SK-N-SH (cell line): Measurements from ENCODE around the gene CYP27A1.

Source experiments
- CTCF ChIP-seq: fragments of 200-600 bp; sonication (generic); IDR thresholded peaks from 2 replicates; pipeline ENCODE4 v1.6.1; 2017; ENCODE audit warnings: antibody characterized with exemption, mild to moderate bottlenecking, moderate library complexity
- MAX ChIP-seq: IDR thresholded peaks from 2 replicates; pipeline ENCODE4 v1.4.0; 2012; ENCODE audit warnings: low read depth
- RCOR1 ChIP-seq: fragments of 150-350 bp; IDR thresholded peaks from 2 replicates; pipeline ENCODE4 v1.6.1; 2017; ENCODE audit warnings: antibody characterized with exemption, low read length
- SIN3A ChIP-seq: IDR thresholded peaks from 2 replicates; pipeline ENCODE4 v1.6.1; 2012; ENCODE audit warnings: low read depth, mild to moderate bottlenecking, low read length, moderate library complexity, borderline replicate concordance
- SMC3 ChIP-seq: IDR thresholded peaks from 2 replicates; pipeline ENCODE4 v1.6.1; 2012; ENCODE audit warnings: low read depth, low read length, improper control_type of control experiment
- ZBTB33 ChIP-seq: IDR thresholded peaks from 2 replicates; pipeline ENCODE4 v1.4.0; 2012; ENCODE audit warnings: low read depth, borderline replicate concordance

- no peak for TF ChIP-seq MAX
- no peak for TF ChIP-seq RCOR1
- TF ChIP-seq SMC3, result no peak
- TF ChIP-seq SIN3A, result no peak
- no peak for TF ChIP-seq ZBTB33
- TF ChIP-seq CTCF, result no peak
Observed at GRCh38 chr2:218777276-218777990, 4.5 kb upstream of the CYP27A1 start.
